ENCODE results near the gene HOXB1.

HOXB1 gene

GRCh38 chr17:48530887-48531272 is at the start of gene HOXB1:
Gene HOXB1 (minus strand): TSS chr17:48531011. CDS start chr17:48530904, 107 bp downstream.
- DNase-seq (ENCODE audit: low read depth in 2 of 2, low spot score in 1 of 2) = no peak

- DNase-seq (ENCODE audit: low read depth in 2 of 2, low spot score in 1 of 2) = no peak
Observed at GRCh38 chr17:48579760-48580554, 49.1 kb upstream of the HOXB1 start.

DNA sequence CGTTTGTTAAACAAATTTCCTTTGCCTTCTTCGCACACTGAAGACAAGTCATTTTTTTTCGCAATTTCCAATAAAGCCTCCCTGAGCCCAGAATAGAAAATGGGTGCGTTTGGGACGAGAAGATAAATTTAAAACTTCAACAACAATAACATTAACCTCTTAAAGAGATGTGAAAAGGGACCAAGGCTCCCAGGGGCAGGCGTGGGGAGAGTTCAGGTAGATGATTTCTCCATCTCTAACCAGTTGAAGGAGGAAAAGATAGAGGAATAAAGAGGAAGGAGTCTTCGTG is 48.6 kb upstream of the HOXB1 start:
- no peak for DNase-seq (ENCODE audit: low read depth in 2 of 2, low spot score in 1 of 2)

- DNase-seq (ENCODE audit: low read depth in 2 of 2, low spot score in 1 of 2) = no peak
Observed at GRCh38 chr17:48578616-48579470, 48.0 kb upstream of the HOXB1 start.

- peak in 1 of 2 donors; percentile 40 for DNase-seq (ENCODE audit: low read depth in 2 of 2, low spot score in 1 of 2)
Observed at GRCh38 chr17:48577946-48578615, 47.3 kb upstream of the HOXB1 start, which contains the start of gene HOXB4. Gene HOXB4 (minus strand): TSS chr17:48578350. CDS start chr17:48578319, 31 bp downstream.

DNA sequence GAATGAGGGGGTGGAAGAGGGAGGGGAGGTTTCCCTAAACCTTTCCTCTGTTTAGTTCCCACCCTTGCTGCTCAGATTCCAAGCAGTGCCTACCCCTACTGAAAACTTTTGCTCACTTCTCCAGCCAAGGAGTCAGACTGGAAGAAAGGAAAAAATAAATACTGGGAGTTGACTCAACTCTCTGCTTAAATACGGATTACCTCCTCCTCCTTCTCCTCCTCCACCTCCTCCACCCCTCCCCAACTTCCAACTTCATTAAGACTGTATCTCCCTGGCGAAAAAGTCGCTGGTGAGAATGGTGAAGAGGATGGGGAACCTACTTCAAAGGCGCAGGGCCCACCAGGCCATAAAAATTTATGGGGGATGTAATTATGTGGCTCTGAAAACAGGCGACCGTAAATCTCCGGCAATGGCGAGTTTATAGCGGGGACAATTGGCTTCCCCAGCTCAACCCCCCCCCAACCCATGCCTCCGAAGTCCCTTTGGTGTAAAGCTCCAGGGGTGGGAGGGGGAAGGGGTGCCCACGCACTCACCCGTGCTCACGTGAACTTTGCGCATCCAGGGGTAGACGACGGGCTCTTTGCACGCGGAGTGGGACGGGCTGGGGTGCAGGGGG is 46.6 kb upstream of the HOXB1 start:
- no peak for DNase-seq (ENCODE audit: low read depth in 2 of 2, low spot score in 1 of 2)

DNA sequence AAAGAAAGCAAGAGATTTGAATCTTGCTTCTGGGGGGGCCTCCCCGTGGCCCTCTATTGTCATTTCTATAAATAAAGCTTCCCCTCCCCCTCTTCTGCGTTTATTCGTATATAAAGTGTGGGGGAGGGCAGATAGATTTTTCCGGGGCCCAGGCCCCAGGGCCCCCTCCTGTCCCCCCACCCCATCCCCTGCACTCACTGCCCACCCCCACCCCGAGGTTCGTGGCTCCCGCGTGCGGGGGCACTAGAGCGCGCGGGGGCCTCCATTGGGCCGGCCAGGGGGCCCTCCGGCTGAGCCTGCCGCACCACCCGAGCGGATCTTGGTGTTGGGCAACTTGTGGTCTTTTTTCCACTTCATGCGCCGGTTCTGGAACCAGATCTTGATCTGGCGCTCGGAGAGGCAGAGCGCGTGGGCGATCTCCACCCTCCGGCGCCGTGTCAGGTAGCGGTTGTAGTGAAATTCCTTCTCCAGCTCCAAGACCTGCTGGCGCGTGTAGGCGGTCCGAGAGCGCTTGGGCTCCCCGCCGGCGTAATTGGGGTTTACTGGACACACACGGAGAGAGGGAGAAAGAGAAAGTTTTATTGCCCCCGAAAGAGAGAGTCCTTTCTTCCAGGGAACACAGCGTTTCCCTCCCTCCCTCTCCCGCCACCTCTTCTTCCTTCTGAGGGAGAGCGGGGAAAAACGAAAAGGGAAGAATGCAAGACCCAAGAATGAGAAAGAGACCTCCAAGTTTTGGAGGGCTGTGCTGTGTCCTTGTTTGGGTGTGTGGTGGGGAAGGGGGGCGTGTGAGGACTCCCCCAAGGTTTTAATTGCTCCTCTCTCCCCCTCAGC is 45.9 kb upstream of the HOXB1 start:
- no peak for DNase-seq (ENCODE audit: low read depth in 2 of 2, low spot score in 1 of 2)

- no peak for DNase-seq (ENCODE audit: low read depth in 2 of 2, low spot score in 1 of 2)
Observed at GRCh38 chr17:48575673-48576478, 45.1 kb upstream of the HOXB1 start.

DNA sequence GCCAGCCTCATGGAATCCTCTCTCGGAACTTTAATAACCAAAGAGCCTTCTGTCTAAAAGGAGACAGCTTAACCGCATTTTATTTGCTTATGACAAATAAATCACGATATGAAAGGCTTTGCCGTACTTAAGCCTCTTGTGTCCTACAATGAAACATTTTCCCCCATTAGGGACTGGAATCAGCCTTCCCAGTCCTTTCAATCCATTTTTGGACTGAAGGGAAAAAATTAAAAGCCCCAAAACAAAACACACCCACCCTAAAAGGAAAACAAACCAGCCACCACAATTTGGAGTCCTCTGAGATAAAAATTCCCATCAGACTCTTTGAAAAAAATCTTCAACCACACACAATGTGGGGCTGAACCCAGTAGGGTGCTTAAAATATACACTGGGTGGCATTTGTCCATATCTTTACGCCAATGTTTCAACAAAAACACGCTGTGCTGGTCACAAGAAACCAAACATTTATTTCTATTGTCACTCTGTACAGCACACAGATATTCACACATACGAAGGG is 44.3 kb upstream of the HOXB1 start:
- DNase-seq (ENCODE audit: low read depth in 2 of 2, low spot score in 1 of 2) = no peak

- DNase-seq (ENCODE audit: low read depth in 2 of 2, low spot score in 1 of 2) = no peak
Observed at GRCh38 chr17:48574505-48575065, 43.8 kb upstream of the HOXB1 start.

DNA sequence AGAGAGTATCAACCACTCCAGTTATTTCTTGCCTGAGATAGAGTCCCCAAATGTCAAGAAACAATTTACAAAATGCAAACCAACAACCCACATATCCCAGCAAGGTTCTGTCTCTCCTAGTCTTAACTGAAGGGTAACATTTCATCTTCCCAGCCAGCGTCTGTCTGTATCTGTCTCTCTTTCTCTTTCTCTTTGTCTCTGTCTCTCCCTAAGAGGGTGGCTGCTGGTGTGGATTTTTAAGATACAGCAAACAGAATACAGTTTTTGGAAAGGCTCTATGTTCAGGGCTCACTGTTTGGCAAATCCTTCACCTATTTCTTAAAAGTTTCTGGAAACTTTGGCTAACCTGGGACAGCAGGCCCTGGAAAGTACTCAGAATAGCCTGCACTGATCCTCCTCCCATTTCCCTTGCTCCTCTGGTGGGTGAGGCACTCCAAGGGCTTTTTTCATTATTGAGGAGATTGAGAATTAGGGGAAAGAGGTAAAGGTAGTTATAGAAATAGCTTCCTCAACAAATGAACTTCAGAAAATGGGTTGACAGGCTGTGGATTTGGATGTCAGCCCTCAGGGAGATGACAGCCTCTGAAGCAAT is 41.1 kb upstream of the HOXB1 start:
- DNase-seq (ENCODE audit: low read depth in 2 of 2, low spot score in 1 of 2) = no peak

GRCh38 chr17:48571024-48571818 is 40.4 kb upstream of the HOXB1 start:
- DNase-seq (ENCODE audit: low read depth in 2 of 2, low spot score in 1 of 2) = no peak

GRCh38 chr17:48570325-48571023 is 39.7 kb upstream of the HOXB1 start:
- DNase-seq (ENCODE audit: low read depth in 2 of 2, low spot score in 1 of 2) = no peak

- no peak for DNase-seq (ENCODE audit: low read depth in 2 of 2, low spot score in 1 of 2)
Observed at GRCh38 chr17:48569674-48570324, 39.0 kb upstream of the HOXB1 start.

GRCh38 chr17:48569240-48569582 is 38.4 kb upstream of the HOXB1 start:
- DNase-seq (ENCODE audit: low read depth in 2 of 2, low spot score in 1 of 2) = no peak

DNA sequence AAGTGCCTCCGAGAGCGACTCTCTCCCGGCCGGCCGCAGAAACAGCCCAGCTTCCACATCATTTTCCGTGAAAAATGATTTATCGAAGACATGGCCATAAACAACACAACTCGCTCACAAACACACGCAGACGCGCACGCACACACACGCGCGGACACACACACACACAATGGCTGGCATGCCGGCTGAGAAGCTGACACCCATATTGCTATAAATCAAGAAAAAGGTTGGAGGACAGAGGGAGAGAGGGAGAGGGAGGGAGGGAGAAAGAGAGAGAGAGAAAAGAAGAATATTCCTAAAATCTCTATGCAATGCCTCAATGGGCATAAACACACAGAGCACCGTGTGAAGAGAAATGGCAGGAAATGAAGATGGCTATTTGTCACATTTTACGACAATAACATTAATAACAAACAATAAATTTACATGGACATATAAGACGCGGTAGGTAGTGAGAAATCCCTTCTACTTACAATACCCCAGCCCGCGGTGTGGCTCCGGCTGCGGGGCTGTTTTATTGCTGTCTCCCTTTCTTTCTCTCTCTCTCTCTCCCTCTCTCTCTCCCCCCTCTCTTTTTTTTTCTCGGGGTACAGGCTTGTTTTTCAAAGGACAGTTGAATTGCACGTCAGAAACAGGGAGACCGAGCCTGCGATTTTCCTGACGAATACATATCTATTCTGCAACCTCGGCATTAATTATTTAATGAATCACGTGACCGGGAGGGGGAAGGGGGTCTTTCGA is 37.9 kb upstream of the HOXB1 start:
- no peak for DNase-seq (ENCODE audit: low read depth in 2 of 2, low spot score in 1 of 2)

Measured in stimulated activated CD8-positive, alpha-beta memory T cell treated with anti-CD3 and anti-CD28 coated beads, Interleukin-4, amount 100 ng/mL, for 4 hours (primary cell).